ENCODE data around the gene CNTNAP4.

CNTNAP4 gene

GRCh38 chr16:76338472-76338871 lies 61.3 kb downstream of the CNTNAP4 start:
- TF ChIP-seq ZFX (IDR thresholded peaks at IDR 0.05) (no peak), CTCF (conservative IDR thresholded peaks at IDR 0.05) (no peak)
- H3K27ac ChIP-seq, result no peak overlapping the region

- TF ChIP-seq CTCF (conservative IDR thresholded peaks at IDR 0.05) (no peak), ZFX (IDR thresholded peaks at IDR 0.05) (no peak)
- no peak overlapping the region for H3K27ac ChIP-seq
Measured at GRCh38 chr16:76343769-76344168, 66.6 kb downstream of the CNTNAP4 start.

- TF ChIP-seq ZFX (IDR thresholded peaks at IDR 0.05) (no peak), CTCF (conservative IDR thresholded peaks at IDR 0.05) (no peak)
Measured at GRCh38 chr16:76345163-76345661, 68.0 kb downstream of the CNTNAP4 start.

GRCh38 chr16:76346210-76346609 lies 69.0 kb downstream of the CNTNAP4 start:
- TF ChIP-seq CTCF (conservative IDR thresholded peaks at IDR 0.05) (no peak), ZFX (IDR thresholded peaks at IDR 0.05) (no peak)
- no peak overlapping the region for H3K27ac ChIP-seq

More at GRCh38 chr16:76345163-76345661, 68.0 kb downstream of the CNTNAP4 start:
- H3K27ac ChIP-seq, result no peak overlapping the region

- TF ChIP-seq CTCF (conservative IDR thresholded peaks at IDR 0.05), result no peak
- TF ChIP-seq ZFX (IDR thresholded peaks at IDR 0.05), result no peak
- no peak overlapping the region for H3K27ac ChIP-seq
Measured at GRCh38 chr16:76351441-76351840, 74.2 kb downstream of the CNTNAP4 start.

GRCh38 chr16:76360404-76360803 lies 83.2 kb downstream of the CNTNAP4 start:
- TF ChIP-seq ZFX (IDR thresholded peaks at IDR 0.05) (no peak), CTCF (conservative IDR thresholded peaks at IDR 0.05) (no peak)
- no peak overlapping the region for H3K27ac ChIP-seq

GRCh38 chr16:76370344-76370743 lies 93.1 kb downstream of the CNTNAP4 start:
- H3K27ac ChIP-seq, result no peak overlapping the region
- no peak for TF ChIP-seq CTCF (conservative IDR thresholded peaks at IDR 0.05)
- TF ChIP-seq ZFX (IDR thresholded peaks at IDR 0.05), result no peak
